HepG2 (cell line): ENCODE data around the gene ARHGEF40. TPM values are rescaled to one million over a fixed set of nuclear protein-coding genes. Genes with fewer than 3 reads are reported as not detected.

ENCODE experiments used
- ARNT ChIP-seq: fragments of 450-650 bp; IDR thresholded peaks from 2 replicates; pipeline ENCODE4 v1.6.1; 2017
- CHD4 ChIP-seq: fragments of 200-600 bp; sonication (generic); IDR thresholded peaks from 2 replicates; pipeline ENCODE4 v1.7.0; 2017; ENCODE audit warnings: mild to moderate bottlenecking, low read length, borderline replicate concordance
- E2F5 ChIP-seq: sonication (generic); formaldehyde crosslinking; conservative IDR thresholded peaks from 2 replicates; pipeline ENCODE4 v1.4.0; 2020; ENCODE audit warnings: missing genetic modification reagents
- ELK4 ChIP-seq: sonication (generic); formaldehyde crosslinking; IDR thresholded peaks from 2 replicates; pipeline ENCODE4 v1.9.0; 2021; ENCODE audit warnings: missing genetic modification reagents, borderline replicate concordance
- NAIF1 ChIP-seq: sonication (generic); formaldehyde crosslinking; IDR thresholded peaks from 2 replicates; pipeline ENCODE4 v1.5.0; 2020; ENCODE audit warnings: mild to moderate bottlenecking, missing genetic modification reagents, borderline replicate concordance
- NONO ChIP-seq, 2 experiments: fragments of 450-650 bp in 1 of 2; sonication (generic) in 1 of 2; formaldehyde crosslinking in 1 of 2; IDR thresholded peaks in 1 of 2; conservative IDR thresholded peaks in 1 of 2; 2 replicates each; pipeline versions ENCODE4 v1.6.1 to v1.8.0; 2017 to 2022; ENCODE audit warnings: mild to moderate bottlenecking in 1 of 2, missing genetic modification reagents in 1 of 2, moderate library complexity in 1 of 2
- PATZ1 ChIP-seq: sonication (generic); formaldehyde crosslinking; IDR thresholded peaks from 2 replicates; pipeline ENCODE4 v1.4.0; 2020; ENCODE audit warnings: missing genetic modification reagents
- PRMT3 ChIP-seq: sonication (generic); formaldehyde crosslinking; IDR thresholded peaks from 2 replicates; pipeline ENCODE4 v1.8.1; 2022; ENCODE audit warnings: low read depth, mild to moderate bottlenecking, moderate library complexity, missing genetic modification reagents, borderline replicate concordance
- RFX3 ChIP-seq: IDR thresholded peaks from 2 replicates; pipeline ENCODE4 v1.6.1; 2016; ENCODE audit warnings: missing biosample characterization, missing genetic modification reagents
- RORA ChIP-seq: sonication (generic); formaldehyde crosslinking; IDR thresholded peaks from 2 replicates; pipeline ENCODE4 v1.5.0; 2020; ENCODE audit warnings: mild to moderate bottlenecking, missing genetic modification reagents, moderate library complexity
- SP5 ChIP-seq: IDR thresholded peaks from 2 replicates; pipeline ENCODE4 v1.6.1; 2016; ENCODE audit warnings: low read depth, borderline replicate concordance
- TARDBP ChIP-seq: sonication (generic); formaldehyde crosslinking; IDR thresholded peaks from 2 replicates; pipeline ENCODE4 v1.8.0; 2022; ENCODE audit warnings: mild to moderate bottlenecking, missing genetic modification reagents
- TCF12 ChIP-seq, 2 experiments: fragments of 450-650 bp in 1 of 2; sonication (generic) in 1 of 2; formaldehyde crosslinking in 1 of 2; IDR thresholded peaks; 2 replicates each; pipeline versions ENCODE4 v1.6.1 to v1.8.0; 2017 to 2022; ENCODE audit warnings: antibody characterized with exemption in 1 of 2, mild to moderate bottlenecking in 1 of 2, missing genetic modification reagents in 1 of 2, moderate library complexity in 1 of 2
- TRIM24 ChIP-seq: sonication (generic); formaldehyde crosslinking; IDR thresholded peaks from 2 replicates; pipeline ENCODE4 v1.8.0; 2022; ENCODE audit warnings: mild to moderate bottlenecking, missing genetic modification reagents
- ZFP36L2 ChIP-seq: sonication (generic); formaldehyde crosslinking; IDR thresholded peaks from 2 replicates; pipeline ENCODE4 v1.4.0; 2020; ENCODE audit warnings: missing genetic modification reagents
- ZNF136 ChIP-seq: sonication (generic); formaldehyde crosslinking; IDR thresholded peaks from 2 replicates; pipeline ENCODE4 v1.8.1; 2022; ENCODE audit warnings: low read depth, mild to moderate bottlenecking, moderate library complexity, missing genetic modification reagents
- ZNF24 ChIP-seq: fragments of 450-650 bp; IDR thresholded peaks from 2 replicates; pipeline ENCODE4 v1.6.1; 2017; ENCODE audit warnings: antibody characterized with exemption, mild to moderate bottlenecking
- ZNF256 ChIP-seq: sonication (generic); formaldehyde crosslinking; conservative IDR thresholded peaks from 2 replicates; pipeline ENCODE4 v1.4.0; 2020; ENCODE audit warnings: missing genetic modification reagents
- ZNF274 ChIP-seq: sonication (generic); formaldehyde crosslinking; IDR thresholded peaks from 2 replicates; pipeline ENCODE4 v1.5.1; 2020; ENCODE audit warnings: mild to moderate bottlenecking, missing genetic modification reagents
- ZNF530 ChIP-seq: sonication (generic); formaldehyde crosslinking; IDR thresholded peaks from 2 replicates; pipeline ENCODE4 v1.5.0; 2020; ENCODE audit warnings: low read depth, mild to moderate bottlenecking, missing genetic modification reagents
- ZNF580 ChIP-seq: IDR thresholded peaks from 2 replicates; pipeline ENCODE4 v1.6.1; 2016; ENCODE audit warnings: low read depth, borderline replicate concordance
- ZNF607 ChIP-seq: sonication (generic); formaldehyde crosslinking; IDR thresholded peaks from 2 replicates; pipeline ENCODE4 v1.5.1; 2020; ENCODE audit warnings: missing genetic modification reagents, mild to moderate bottlenecking, borderline replicate concordance
- polyA plus RNA-seq, 8 experiments: library from polyadenylated mRNA; depleted of rRNA in 3 of 8; stranded (reverse) in 7 of 8; unstranded in 1 of 8; fragments of >200 nt; fragmentation: Illumina TruSeq in 4 of 8; extraction: Trizol in 4 of 8; gene quantifications; 2 replicates each; pipeline versions ENCODE4 v1.2.1 to v1.2.3, GENCODE V29; 2011 to 2016; ENCODE audit warnings: low read depth in 4 of 8, missing spikeins in 1 of 8, mixed read lengths in 1 of 8; ENCODE audit not compliant: insufficient read depth in 1 of 8
- total RNA-seq, 5 experiments: library from RNA; depleted of rRNA; stranded (reverse); fragments of >200 nt; fragmentation: Illumina TruSeq; extraction: Trizol; gene quantifications; 2 replicates each; pipeline ENCODE4 v1.2.3, GENCODE V29; 2016; ENCODE audit warnings: low read depth in 1 of 5
- TF ChIP-seq, protein P1 (sequence below): sonication (generic); formaldehyde crosslinking; IDR thresholded peaks from 2 replicates; pipeline ENCODE4 v1.4.0; 2020; ENCODE audit warnings: missing genetic modification reagents
- TF ChIP-seq, protein P2 (sequence below): sonication (generic); formaldehyde crosslinking; IDR thresholded peaks from 2 replicates; pipeline ENCODE4 v1.4.0; 2020; ENCODE audit warnings: mild to moderate bottlenecking, missing genetic modification reagents

Gene ARHGEF40
- total and polyA plus RNA-seq, 2 of the 13 experiments (the other 11 are each of a cell fraction or from before 2014, with no cell fraction given) = 28.1 to 78.1 TPM

DNA sequence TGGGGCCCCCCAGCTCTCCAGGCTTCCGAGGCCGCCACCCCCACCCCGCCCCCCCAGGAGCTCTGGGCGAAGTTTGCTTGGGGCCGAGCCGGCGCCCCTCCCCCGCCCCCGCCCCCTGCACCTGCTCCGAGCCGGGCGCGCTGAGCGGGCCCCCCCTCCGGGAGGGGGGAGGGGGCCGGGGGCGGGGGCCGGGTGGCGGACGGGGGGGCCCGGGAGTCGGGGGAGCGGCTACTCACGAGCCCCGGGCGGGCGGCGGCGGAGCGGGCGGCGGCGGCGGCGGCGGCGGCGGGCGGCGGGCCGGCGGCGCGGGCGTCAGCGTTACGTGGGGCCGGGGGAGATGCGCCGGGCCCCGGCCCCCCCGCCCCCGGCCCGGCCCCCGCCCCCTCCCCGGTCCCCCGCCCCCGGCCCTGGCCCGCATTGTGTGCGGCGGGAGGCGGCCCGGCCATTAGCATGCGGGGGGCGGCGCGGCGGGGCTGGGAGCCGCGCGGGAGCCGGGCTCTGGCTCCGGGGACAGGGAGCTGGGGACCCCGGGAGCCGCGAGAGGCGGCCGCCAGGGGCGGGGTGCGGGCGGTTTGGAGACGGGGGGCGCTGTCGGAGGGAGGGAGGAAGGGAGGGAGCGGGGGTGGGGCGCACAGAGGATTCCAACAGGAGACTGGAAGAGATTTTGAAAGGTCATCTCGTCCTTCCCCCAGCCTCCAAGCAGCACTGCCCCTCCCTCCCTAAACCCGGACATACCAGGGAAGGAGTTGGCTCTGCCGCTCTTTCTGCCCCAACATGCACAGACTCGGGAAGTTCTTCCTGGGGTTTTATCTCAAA, 28.2 kb downstream of the ARHGEF40 start, which contains the start of gene ZNF219 (continued):
- TF ChIP-seq TCF12 (IDR thresholded peaks at IDR 0.05) (no peak), TCF12 (CRISPR knock-in tag; IDR thresholded peaks at IDR 0.05) (no peak), ZFP36L2 (CRISPR knock-in tag) (no peak), SP5 (CRISPR knock-in tag) (peak; percentile 35; the same call in 1 of the 2 replicates), ZNF607 (CRISPR knock-in tag) (no peak), ARNT (no peak), TRIM24 (CRISPR knock-in tag) (no peak), E2F5 (no peak), ELK4 (CRISPR knock-in tag) (no peak), ZNF274 (no peak), TARDBP (CRISPR knock-in tag) (0 out of 2 replicates have a peak, but pooled peaks have one; percentile 43), PRMT3 (CRISPR knock-in tag) (no peak), RORA (no peak), NAIF1 (CRISPR knock-in tag) (no peak), ZNF256 (no peak), ZNF24 (no peak), NONO (IDR thresholded peaks at IDR 0.05) (no peak), NONO (CRISPR knock-in tag; conservative IDR thresholded peaks at IDR 0.05) (no peak), ZNF136 (CRISPR knock-in tag) (no peak), ZNF530 (no peak), RFX3 (CRISPR knock-in tag) (no peak), CHD4 (no peak), PATZ1 (CRISPR knock-in tag) (peak; percentile 97), ZNF580 (peak; percentile 63; the same call in 1 of the 2 replicates)
- TF ChIP-seq, protein P1, sequence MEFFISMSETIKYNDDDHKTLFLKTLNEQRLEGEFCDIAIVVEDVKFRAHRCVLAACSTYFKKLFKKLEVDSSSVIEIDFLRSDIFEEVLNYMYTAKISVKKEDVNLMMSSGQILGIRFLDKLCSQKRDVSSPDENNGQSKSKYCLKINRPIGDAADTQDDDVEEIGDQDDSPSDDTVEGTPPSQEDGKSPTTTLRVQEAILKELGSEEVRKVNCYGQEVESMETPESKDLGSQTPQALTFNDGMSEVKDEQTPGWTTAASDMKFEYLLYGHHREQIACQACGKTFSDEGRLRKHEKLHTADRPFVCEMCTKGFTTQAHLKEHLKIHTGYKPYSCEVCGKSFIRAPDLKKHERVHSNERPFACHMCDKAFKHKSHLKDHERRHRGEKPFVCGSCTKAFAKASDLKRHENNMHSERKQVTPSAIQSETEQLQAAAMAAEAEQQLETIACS (CRISPR knock-in tag) = no peak
- TF ChIP-seq, protein P2, sequence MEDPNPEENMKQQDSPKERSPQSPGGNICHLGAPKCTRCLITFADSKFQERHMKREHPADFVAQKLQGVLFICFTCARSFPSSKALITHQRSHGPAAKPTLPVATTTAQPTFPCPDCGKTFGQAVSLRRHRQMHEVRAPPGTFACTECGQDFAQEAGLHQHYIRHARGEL (CRISPR knock-in tag) = no peak
